ENCODE results near the gene SIL1. TPM values are rescaled to one million over a fixed set of nuclear protein-coding genes. Genes with fewer than 3 reads are reported as not detected.

Gene SIL1
- total RNA-seq, 1 experiment from 2014 or later, result 22.0 TPM

DNA sequence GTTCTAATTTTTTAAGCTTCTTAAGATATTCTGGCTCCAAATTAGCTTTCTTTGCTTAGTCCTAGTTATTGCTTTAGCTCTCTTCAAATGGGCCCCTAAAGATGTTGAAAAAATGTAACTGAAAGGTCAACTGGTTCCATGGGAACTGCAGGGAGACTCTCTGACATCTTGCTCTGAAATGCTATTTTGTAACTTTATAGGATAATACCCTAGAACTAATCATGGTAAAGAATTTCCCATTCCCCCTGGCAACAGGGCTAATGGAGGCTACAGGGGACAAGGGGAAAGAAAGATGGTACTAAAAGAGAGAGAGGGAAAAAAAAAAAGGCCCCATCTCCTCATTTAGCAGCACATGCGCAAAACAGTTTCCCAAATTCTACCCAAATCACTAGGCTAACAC is 39.4 kb downstream of the SIL1 start:
- intact Hi-C loops (cut with micrococcal nuclease; ENCODE audit: unreplicated experiment), result no loop called here
- no peak overlapping the region for H3K27ac ChIP-seq (ENCODE audit: low read depth, low read length, poor library complexity, severe bottlenecking)
- TF ChIP-seq EZH2 (IDR thresholded peaks at IDR 0.05; ENCODE audit: borderline replicate concordance, low read depth, low read length, poor library complexity, severe bottlenecking), result no peak
- TF ChIP-seq, protein P1, sequence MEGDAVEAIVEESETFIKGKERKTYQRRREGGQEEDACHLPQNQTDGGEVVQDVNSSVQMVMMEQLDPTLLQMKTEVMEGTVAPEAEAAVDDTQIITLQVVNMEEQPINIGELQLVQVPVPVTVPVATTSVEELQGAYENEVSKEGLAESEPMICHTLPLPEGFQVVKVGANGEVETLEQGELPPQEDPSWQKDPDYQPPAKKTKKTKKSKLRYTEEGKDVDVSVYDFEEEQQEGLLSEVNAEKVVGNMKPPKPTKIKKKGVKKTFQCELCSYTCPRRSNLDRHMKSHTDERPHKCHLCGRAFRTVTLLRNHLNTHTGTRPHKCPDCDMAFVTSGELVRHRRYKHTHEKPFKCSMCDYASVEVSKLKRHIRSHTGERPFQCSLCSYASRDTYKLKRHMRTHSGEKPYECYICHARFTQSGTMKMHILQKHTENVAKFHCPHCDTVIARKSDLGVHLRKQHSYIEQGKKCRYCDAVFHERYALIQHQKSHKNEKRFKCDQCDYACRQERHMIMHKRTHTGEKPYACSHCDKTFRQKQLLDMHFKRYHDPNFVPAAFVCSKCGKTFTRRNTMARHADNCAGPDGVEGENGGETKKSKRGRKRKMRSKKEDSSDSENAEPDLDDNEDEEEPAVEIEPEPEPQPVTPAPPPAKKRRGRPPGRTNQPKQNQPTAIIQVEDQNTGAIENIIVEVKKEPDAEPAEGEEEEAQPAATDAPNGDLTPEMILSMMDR (conservative IDR thresholded peaks at IDR 0.05; ENCODE audit: low read depth, low read length), result no peak
- no TSS peak for BruUV-seq (replicated peaks)
- no peaks in the 10 kb centered on the region for H3K36me3 ChIP-seq (ENCODE audit: insufficient read depth, low read length, poor library complexity, severe bottlenecking)
- DNase-seq (ENCODE audit: low spot score), result no peak
- H3K4me1 ChIP-seq (ENCODE audit: insufficient read depth, low read length, poor library complexity, severe bottlenecking), result no peaks in the 10 kb centered on the region
- CTCF ChIA-PET, result no interaction called here
- POLR2A ChIA-PET (ENCODE audit: low non-redundant PET), result interaction anchor here (0.6 kb wide), 1 partner anchor 14 kb away, joined by 3 read pairs; no protein-coding TSS in a partner anchor
- H3K9me3 ChIP-seq (ENCODE audit: low read depth, low read length, poor library complexity, severe bottlenecking), result no peaks in the 10 kb centered on the region
- no peak overlapping the region for H3K4me3 ChIP-seq (ENCODE audit: low read depth, low read length, poor library complexity, severe bottlenecking)
- no peaks in the 10 kb centered on the region for H3K27me3 ChIP-seq (replicated peaks; ENCODE audit: insufficient read depth, low read depth, low read length, poor library complexity)

DNA sequence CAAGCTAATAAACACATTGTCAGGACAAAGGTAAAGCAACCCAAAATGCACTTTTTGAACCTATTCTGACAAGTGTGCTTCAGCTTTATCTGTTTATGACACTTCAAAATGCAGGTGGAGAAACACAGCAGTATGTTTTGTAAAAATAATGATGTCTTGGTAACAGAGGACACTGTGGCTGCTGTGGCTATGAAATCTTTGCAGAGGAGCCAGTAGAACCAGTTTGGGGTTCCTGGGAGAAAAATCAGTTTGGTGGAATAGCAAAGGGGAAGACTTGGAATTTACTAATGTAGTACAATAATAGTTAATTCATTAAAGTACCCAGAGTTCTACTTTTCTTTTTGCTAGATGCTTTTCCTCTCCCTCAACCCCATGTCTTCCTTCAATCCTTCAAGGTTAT is 40.6 kb downstream of the SIL1 start:
- H3K27ac ChIP-seq (ENCODE audit: low read depth, low read length, poor library complexity, severe bottlenecking), result no peak overlapping the region
- TF ChIP-seq, protein P1 (conservative IDR thresholded peaks at IDR 0.05; ENCODE audit: low read depth, low read length), result no peak
- no peak for TF ChIP-seq EZH2 (IDR thresholded peaks at IDR 0.05; ENCODE audit: borderline replicate concordance, low read depth, low read length, poor library complexity, severe bottlenecking)
- no peaks in the 10 kb centered on the region for H3K4me1 ChIP-seq (ENCODE audit: insufficient read depth, low read length, poor library complexity, severe bottlenecking)
- H3K36me3 ChIP-seq (ENCODE audit: insufficient read depth, low read length, poor library complexity, severe bottlenecking), result no peaks in the 10 kb centered on the region
- H3K4me3 ChIP-seq (ENCODE audit: low read depth, low read length, poor library complexity, severe bottlenecking), result no peak overlapping the region
- ChIA-PET POLR2A (ENCODE audit: low non-redundant PET) (no interaction called here), CTCF (no interaction called here)
- no peaks in the 10 kb centered on the region for H3K27me3 ChIP-seq (replicated peaks; ENCODE audit: insufficient read depth, low read depth, low read length, poor library complexity)
- BruUV-seq (replicated peaks), result no TSS peak
- DNase-seq (ENCODE audit: low spot score), result no peak
- H3K9me3 ChIP-seq (ENCODE audit: low read depth, low read length, poor library complexity, severe bottlenecking), result no peaks in the 10 kb centered on the region
- intact Hi-C loops (cut with micrococcal nuclease; ENCODE audit: unreplicated experiment), result no loop called here

DNA sequence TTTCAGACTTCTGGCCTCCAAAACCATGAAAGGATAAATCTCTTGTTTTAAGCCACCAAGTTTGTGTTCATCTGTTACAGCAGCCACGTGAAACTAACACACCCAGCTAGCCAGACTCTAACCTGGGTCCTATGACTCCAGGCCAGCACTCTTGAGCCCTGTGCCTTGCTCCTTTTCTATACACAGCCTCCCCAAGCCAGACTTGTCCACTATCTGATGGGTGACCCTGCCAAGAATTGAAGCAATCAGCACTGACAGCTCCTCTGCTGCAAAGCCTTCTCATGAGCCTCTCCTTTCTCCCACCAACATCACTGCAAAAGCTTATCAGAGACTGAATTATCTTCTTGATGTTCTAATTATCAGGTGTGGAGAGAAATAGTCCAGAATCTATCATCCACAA is 41.4 kb downstream of the SIL1 start:
- ChIA-PET POLR2A (ENCODE audit: low non-redundant PET) (no interaction called here), CTCF (no interaction called here)
- Histone ChIP-seq H3K4me1 (ENCODE audit: insufficient read depth, low read length, poor library complexity, severe bottlenecking) (no peaks in the 10 kb centered on the region), H3K36me3 (ENCODE audit: insufficient read depth, low read length, poor library complexity, severe bottlenecking) (no peaks in the 10 kb centered on the region), H3K27me3 (replicated peaks; ENCODE audit: insufficient read depth, low read depth, low read length, poor library complexity) (no peaks in the 10 kb centered on the region), H3K27ac (ENCODE audit: low read depth, low read length, poor library complexity, severe bottlenecking) (no peak overlapping the region), H3K9me3 (ENCODE audit: low read depth, low read length, poor library complexity, severe bottlenecking) (no peaks in the 10 kb centered on the region), H3K4me3 (ENCODE audit: low read depth, low read length, poor library complexity, severe bottlenecking) (no peak overlapping the region)
- intact Hi-C loops (cut with micrococcal nuclease; ENCODE audit: unreplicated experiment), result no loop called here
- TF ChIP-seq, protein P1 (conservative IDR thresholded peaks at IDR 0.05; ENCODE audit: low read depth, low read length), result no peak
- TF ChIP-seq EZH2 (IDR thresholded peaks at IDR 0.05; ENCODE audit: borderline replicate concordance, low read depth, low read length, poor library complexity, severe bottlenecking), result no peak
- DNase-seq (ENCODE audit: low spot score), result no peak
- BruUV-seq (replicated peaks), result no TSS peak
